Gastrocnemius medialis (tissue), 4 donors: ENCODE measurements around the gene ALK.

Experiments used
- CTCF ChIP-seq, 5 experiments: fragments of 450-650 bp in 3 of 5; fragments of 200-600 bp in 2 of 5; sonication (generic) in 2 of 5; IDR thresholded peaks in 4 of 5; conservative IDR thresholded peaks in 1 of 5; 1 replicate in 4 of 5; 2 replicates in 1 of 5; pipeline ENCODE4 v1.5.1; 2016 to 2019; ENCODE audit warnings: antibody characterized with exemption in 5 of 5, mild to moderate bottlenecking in 3 of 5, moderate library complexity in 3 of 5
- POLR2A ChIP-seq, 2 donors: fragments of 450-650 bp; IDR thresholded peaks; one replicate each; pipeline ENCODE4 v1.6.1; 2017; ENCODE audit warnings: antibody characterized with exemption in 2 of 2, mild to moderate bottlenecking in 2 of 2, moderate library complexity in 2 of 2

DNA sequence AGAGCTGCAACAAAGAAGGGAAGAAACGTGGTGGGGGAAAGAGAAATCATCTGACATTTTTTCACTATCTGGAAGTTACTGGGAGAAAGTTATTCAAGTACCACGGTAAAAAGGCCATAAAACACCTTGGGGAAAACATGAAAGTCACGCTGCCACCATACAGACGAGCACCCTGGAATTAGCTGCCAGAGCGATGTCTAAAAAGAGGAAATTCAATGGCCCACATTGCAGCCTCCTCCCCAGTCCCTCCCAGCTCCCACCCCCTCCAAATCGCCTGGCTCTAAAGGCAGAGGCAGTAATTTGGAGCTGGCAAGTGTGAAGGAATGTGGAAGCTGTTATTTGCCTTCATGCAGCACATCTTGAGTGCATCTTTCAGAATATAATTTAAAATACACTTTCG is 192.0 kb downstream of the ALK start:
- TF ChIP-seq CTCF (IDR thresholded peaks at IDR 0.05 in 4 of 5, conservative IDR thresholded peaks at IDR 0.05 in 1 of 5) (no peak), POLR2A (IDR thresholded peaks at IDR 0.05) (no peak)
